Erythroblast (primary cell): Measurements from ENCODE around the gene SLC17A4.
A peak's percentile ranks its signal among the peaks of the same experiment; 100 is the strongest.
"Not testable (repeated sequence)": the region's sequence is repeated elsewhere in the genome, so short reads cannot be mapped to it uniquely, and the experiment has no call there.

Experiments
- DNase-seq, 2 experiments: peaks; one replicate each; lab custom pipeline; 2025; lab: John Stamatoyannopoulos, UW
- GATA1 ChIP-seq: IDR thresholded peaks from 2 replicates; pipeline ENCODE4 v1.6.1; 2011; ENCODE audit warnings: low read depth, mild to moderate bottlenecking, control low read depth, low read length, moderate library complexity
- POLR2A ChIP-seq: IDR thresholded peaks from 2 replicates; pipeline ENCODE4 v1.6.1; 2011; ENCODE audit warnings: mild to moderate bottlenecking, low read length

SLC17A4 gene

DNA sequence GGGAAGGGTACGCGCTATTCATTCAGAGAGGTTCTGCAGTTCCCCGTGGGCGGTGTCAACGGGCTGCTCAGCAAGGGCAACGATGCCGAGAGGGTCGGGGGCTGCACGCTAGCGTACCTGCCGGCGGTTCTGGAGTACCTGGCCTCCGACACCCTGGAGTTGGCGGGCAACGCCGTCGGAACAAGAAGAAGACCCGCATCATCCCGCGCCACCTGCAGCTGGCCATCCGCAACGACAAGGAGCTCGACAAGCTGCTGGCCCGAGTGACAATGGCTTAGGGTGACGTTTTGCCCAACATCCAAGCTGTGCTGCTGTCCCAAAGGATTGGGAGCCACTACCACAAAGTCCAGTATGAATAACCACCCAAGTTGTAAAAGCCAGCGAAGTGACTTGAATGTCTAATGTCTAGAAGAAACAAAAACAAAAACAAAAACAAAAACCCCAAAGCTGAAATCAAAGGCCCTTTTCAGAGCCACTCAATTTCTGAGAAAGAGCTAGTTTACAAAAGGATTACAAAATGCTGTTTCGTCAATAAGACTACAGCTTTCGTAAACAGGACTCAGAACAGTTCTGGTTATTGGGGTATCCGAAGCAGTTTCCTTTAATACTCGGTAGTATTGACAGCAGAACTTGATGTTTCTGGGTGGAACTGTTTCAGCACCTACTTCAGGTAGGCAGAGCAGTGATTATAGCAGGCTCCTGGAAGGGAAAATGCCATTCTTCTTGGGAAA, 21.9 kb upstream of the SLC17A4 start:
- DNase-seq, result peak in 1 of 2 experiments; percentile 4
- TF ChIP-seq GATA1, result no peak
- TF ChIP-seq POLR2A, result no peak

GRCh38 chr6:25735261-25735660, 19.3 kb upstream of the SLC17A4 start:
- no peak for DNase-seq
- TF ChIP-seq POLR2A (no peak), GATA1 (no peak)

DNA sequence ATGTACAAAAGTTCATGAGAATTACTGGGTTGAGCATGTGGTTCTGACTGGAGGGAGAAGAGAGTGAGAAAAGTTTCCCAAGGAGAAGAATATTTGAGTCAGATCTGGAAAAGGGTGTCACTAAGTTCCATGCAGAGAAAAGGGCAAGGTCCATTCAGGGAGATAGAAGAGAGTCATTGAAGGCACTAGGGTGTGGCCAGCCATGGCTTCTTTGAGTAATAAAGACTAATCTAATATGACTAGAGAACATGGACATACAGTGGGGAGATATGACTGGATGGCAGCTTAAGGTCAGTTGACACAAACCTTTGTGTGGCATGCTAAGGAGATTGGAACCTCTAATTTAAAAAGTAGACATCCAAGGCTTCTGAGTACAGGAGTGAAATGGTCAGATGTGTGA, 10.7 kb upstream of the SLC17A4 start:
- DNase-seq, result no peak
- no peak for TF ChIP-seq POLR2A
- TF ChIP-seq GATA1, result no peak

- TF ChIP-seq GATA1 (no peak), POLR2A (no peak)
- DNase-seq, result no peak
These were observed 8.7 kb upstream of the SLC17A4 start for GRCh38 chr6:25745836-25746235.

DNA sequence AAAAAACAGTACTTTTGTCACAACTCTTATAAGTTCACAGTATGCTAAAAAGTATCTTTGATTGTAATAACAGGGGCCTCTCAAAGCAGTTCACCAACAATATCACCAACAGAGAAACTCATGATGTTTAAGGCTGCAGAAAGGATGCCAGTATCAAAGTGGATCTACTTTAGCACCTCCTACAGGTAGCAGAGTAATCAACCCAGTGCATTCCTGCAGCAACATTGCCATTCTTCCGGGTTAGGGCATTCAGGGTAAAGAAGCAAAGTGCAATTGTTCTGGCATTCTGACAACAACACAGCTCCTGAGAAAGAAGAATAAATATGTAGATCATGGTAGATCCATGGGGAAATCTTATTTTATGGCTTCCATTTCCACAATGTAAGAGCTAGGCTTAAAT, 7.6 kb upstream of the SLC17A4 start:
- TF ChIP-seq POLR2A, result no peak
- TF ChIP-seq GATA1, result no peak
- DNase-seq, result no peak

DNA sequence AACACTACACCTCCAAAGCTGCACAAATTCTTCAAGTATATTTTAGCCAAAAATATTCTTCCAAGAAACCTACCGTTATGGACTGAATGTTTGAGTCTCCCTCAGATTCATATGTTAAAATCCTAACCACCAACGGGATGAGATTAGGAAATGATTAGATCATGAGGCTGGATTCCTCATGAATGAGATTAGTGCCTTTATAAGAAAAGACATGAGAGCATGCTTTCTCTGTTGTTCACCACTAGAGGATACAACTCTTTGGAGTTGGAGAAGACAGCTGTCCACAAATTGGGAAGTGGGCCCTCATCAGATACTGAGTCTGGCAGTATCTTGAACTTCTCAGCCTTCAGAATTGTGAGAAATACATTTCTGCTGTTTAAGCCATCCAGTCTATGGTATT, 7.1 kb upstream of the SLC17A4 start:
- DNase-seq, result no peak
- TF ChIP-seq GATA1, result no peak

GRCh38 chr6:25748049-25748448, 6.5 kb upstream of the SLC17A4 start:
- no peak for DNase-seq
- TF ChIP-seq GATA1 (no peak), POLR2A (no peak)

GRCh38 chr6:25748601-25749517, 5.7 kb upstream of the SLC17A4 start:
- DNase-seq, result not testable (repeated sequence)

- TF ChIP-seq GATA1 (no peak), POLR2A (no peak)
- DNase-seq, result no peak
These were observed 4.7 kb upstream of the SLC17A4 start for GRCh38 chr6:25749837-25750236.

GRCh38 chr6:25750906-25751305, 3.6 kb upstream of the SLC17A4 start:
- no peak for TF ChIP-seq GATA1
- no peak for TF ChIP-seq POLR2A
- DNase-seq, result no peak

- DNase-seq, result no peak
- TF ChIP-seq POLR2A (no peak), GATA1 (no peak)
These were observed 1.5 kb upstream of the SLC17A4 start for GRCh38 chr6:25753079-25753478.

GRCh38 chr6:25755483-25755882, 941 bp downstream of the SLC17A4 start:
- TF ChIP-seq POLR2A (no peak), GATA1 (no peak)
- DNase-seq, result no peak

- TF ChIP-seq GATA1 (no peak), POLR2A (no peak)
- no peak for DNase-seq
These were observed 2.1 kb downstream of the SLC17A4 start for GRCh38 chr6:25756382-25757363.
